Stimulated activated CD4-positive, alpha-beta T cell treated with anti-CD3 and anti-CD28 coated beads, Interleukin-15, amount 100 ng/mL, for 24 hours (primary cell): Measurements from ENCODE around the gene DTNBP1.

ENCODE experiments used
- DNase-seq: peaks from one replicate; pipeline ENCODE4 v3.0.0-alpha.2; 2020

Gene DTNBP1

DNA sequence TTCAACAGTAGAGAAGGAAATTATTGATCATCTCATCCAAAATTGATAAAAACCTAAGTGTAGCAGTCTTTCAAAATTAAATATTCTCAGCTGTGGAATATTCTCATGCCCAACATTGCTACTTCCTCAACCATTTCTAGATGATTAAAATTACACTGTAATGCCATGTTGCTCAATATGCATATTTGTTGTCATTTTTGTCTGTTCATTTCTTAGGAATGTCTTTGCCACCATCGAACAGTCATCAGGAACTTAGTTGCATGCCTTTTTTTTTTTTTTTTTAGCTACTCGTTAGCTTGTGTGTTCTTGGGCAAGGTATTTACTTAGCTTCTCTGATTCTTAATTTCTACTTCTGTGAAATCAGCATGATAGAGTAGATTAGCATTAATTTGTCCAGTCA, 188.6 kb downstream of the DTNBP1 start:
- DNase-seq, result no peak

DNA sequence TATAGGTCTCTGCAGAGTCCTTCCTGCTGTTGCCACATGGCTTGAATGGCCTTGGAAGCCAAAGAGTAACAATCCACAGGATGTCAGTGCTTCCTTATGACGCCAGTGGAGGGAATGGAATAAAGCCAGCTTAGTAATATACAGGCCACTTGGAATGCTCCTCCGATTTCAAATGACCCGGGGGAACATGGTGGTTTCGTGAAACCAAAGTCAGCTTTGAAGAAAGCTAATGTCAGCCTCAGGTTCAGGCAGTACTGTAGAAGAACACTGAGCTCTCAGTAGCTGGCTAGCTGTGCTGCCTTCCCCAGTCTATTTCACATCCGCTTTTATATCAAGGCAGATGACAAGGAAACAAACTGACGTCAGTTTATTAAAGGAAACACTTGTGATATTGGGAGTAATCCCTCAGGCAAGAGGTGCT, 189.1 kb downstream of the DTNBP1 start:
- no peak for DNase-seq

DNA sequence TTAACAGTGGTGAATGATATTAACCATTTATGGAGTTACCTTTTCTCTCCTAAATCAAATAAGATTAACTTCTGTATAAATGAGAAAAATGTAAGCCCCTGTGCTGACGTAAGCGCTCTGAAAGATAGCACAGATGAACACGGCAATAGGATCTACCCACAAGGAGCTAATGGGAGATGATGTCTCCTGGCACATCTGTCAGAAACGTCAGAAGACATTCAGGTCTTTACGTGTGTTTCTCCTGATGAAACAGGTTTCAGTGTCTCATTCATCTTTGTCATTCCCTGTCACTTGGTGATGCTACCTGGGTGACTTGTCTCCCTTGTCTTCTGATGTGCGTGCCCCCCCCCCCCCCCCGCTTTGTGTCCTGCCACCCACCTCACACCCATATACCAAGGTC, 189.7 kb downstream of the DTNBP1 start:
- no peak for DNase-seq
